ENCODE data around the gene C19orf44.
"Not testable (repeated sequence)": the region's sequence is repeated elsewhere in the genome, so short reads cannot be mapped to it uniquely, and the experiment has no call there.

C19orf44 gene

GRCh38 chr19:16473875-16474392 lies 22.3 kb upstream of the C19orf44 start:
- no peaks in the 10 kb centered on the region for H3K27me3 ChIP-seq (ENCODE audit: low read depth, low read length)
- TF ChIP-seq EZH2phosphoT487 (IDR thresholded peaks at IDR 0.05; ENCODE audit: low read depth) (no peak), CTCF (IDR thresholded peaks at IDR 0.05; ENCODE audit: low read depth, low read length) (no peak)
- H4K20me1 ChIP-seq (ENCODE audit: insufficient read depth, low read length): peaks cover 18% of the 10 kb centered on the region
- 0 out of 2 replicates have a peak overlapping the region, but pooled peaks have one; percentile 59 for H3K27ac ChIP-seq (ENCODE audit: low read length)
- no peak overlapping the region for H3K9ac ChIP-seq (ENCODE audit: low read length)
- H2AFZ ChIP-seq (ENCODE audit: low read depth, low read length): no peak overlapping the region
- H3K4me2 ChIP-seq (ENCODE audit: low read length): no peak overlapping the region
- H3K36me3 ChIP-seq (replicated peaks; ENCODE audit: low read depth, low read length): peaks cover 8% of the 10 kb centered on the region
- no peaks in the 10 kb centered on the region for H3K9me3 ChIP-seq (ENCODE audit: insufficient read depth, low read length)
- H3K4me3 ChIP-seq (ENCODE audit: low read length): no peak overlapping the region
- H3K79me2 ChIP-seq (ENCODE audit: low read length): peaks cover 27% of the 10 kb centered on the region
- H3K4me1 ChIP-seq (ENCODE audit: low read length): peaks cover 26% of the 10 kb centered on the region

GRCh38 chr19:16476401-16476800 lies 19.8 kb upstream of the C19orf44 start:
- peaks cover 3% of the 10 kb centered on the region; the same call in 1 of the 2 replicates for H3K79me2 ChIP-seq (ENCODE audit: low read length)
- H3K36me3 ChIP-seq (replicated peaks; ENCODE audit: low read depth, low read length): peaks cover 3% of the 10 kb centered on the region
- peaks cover 17% of the 10 kb centered on the region for H3K4me1 ChIP-seq (ENCODE audit: low read length)
- H3K27me3 ChIP-seq (ENCODE audit: low read depth, low read length): no peaks in the 10 kb centered on the region
- TF ChIP-seq EZH2phosphoT487 (IDR thresholded peaks at IDR 0.05; ENCODE audit: low read depth) (no peak), CTCF (IDR thresholded peaks at IDR 0.05; ENCODE audit: low read depth, low read length) (no peak)
- H3K27ac ChIP-seq (ENCODE audit: low read length): no peak overlapping the region
- no peak overlapping the region for H2AFZ ChIP-seq (ENCODE audit: low read depth, low read length)
- H3K4me2 ChIP-seq (ENCODE audit: low read length): no peak overlapping the region
- no peak overlapping the region for H3K9ac ChIP-seq (ENCODE audit: low read length)
- H3K4me3 ChIP-seq (ENCODE audit: low read length): no peak overlapping the region
- no peaks in the 10 kb centered on the region for H3K9me3 ChIP-seq (ENCODE audit: insufficient read depth, low read length)
- no peaks in the 10 kb centered on the region for H4K20me1 ChIP-seq (ENCODE audit: insufficient read depth, low read length)

GRCh38 chr19:16477311-16477710 lies 18.9 kb upstream of the C19orf44 start:
- Histone ChIP-seq H2AFZ (ENCODE audit: low read depth, low read length) (no peak overlapping the region), H4K20me1 (ENCODE audit: insufficient read depth, low read length) (no peaks in the 10 kb centered on the region), H3K4me2 (ENCODE audit: low read length) (no peak overlapping the region), H3K4me1 (ENCODE audit: low read length) (peaks cover 17% of the 10 kb centered on the region), H3K9me3 (ENCODE audit: insufficient read depth, low read length) (no peaks in the 10 kb centered on the region), H3K36me3 (replicated peaks; ENCODE audit: low read depth, low read length) (peaks cover 3% of the 10 kb centered on the region), H3K4me3 (ENCODE audit: low read length) (no peak overlapping the region), H3K27me3 (ENCODE audit: low read depth, low read length) (no peaks in the 10 kb centered on the region), H3K27ac (ENCODE audit: low read length) (no peak overlapping the region), H3K79me2 (ENCODE audit: low read length) (no peaks in the 10 kb centered on the region), H3K9ac (ENCODE audit: low read length) (no peak overlapping the region)
- TF ChIP-seq EZH2phosphoT487 (IDR thresholded peaks at IDR 0.05; ENCODE audit: low read depth) (no peak), CTCF (IDR thresholded peaks at IDR 0.05; ENCODE audit: low read depth, low read length) (no peak)

- no peak overlapping the region for H3K4me2 ChIP-seq (ENCODE audit: low read length)
- H3K36me3 ChIP-seq (replicated peaks; ENCODE audit: low read depth, low read length): no peaks in the 10 kb centered on the region
- H3K9me3 ChIP-seq (ENCODE audit: insufficient read depth, low read length): no peaks in the 10 kb centered on the region
- no peak overlapping the region for H3K27ac ChIP-seq (ENCODE audit: low read length)
- no peaks in the 10 kb centered on the region for H4K20me1 ChIP-seq (ENCODE audit: insufficient read depth, low read length)
- no peaks in the 10 kb centered on the region for H3K79me2 ChIP-seq (ENCODE audit: low read length)
- H3K9ac ChIP-seq (ENCODE audit: low read length): no peak overlapping the region
- H2AFZ ChIP-seq (ENCODE audit: low read depth, low read length): no peak overlapping the region
- TF ChIP-seq CTCF (IDR thresholded peaks at IDR 0.05; ENCODE audit: low read depth, low read length) (no peak), EZH2phosphoT487 (IDR thresholded peaks at IDR 0.05; ENCODE audit: low read depth) (no peak)
- no peaks in the 10 kb centered on the region for H3K4me1 ChIP-seq (ENCODE audit: low read length)
- no peak overlapping the region for H3K4me3 ChIP-seq (ENCODE audit: low read length)
- H3K27me3 ChIP-seq (ENCODE audit: low read depth, low read length): no peaks in the 10 kb centered on the region
Measured at GRCh38 chr19:16482745-16483144, 13.4 kb upstream of the C19orf44 start.

GRCh38 chr19:16486476-16486875 lies 9.7 kb upstream of the C19orf44 start:
- not testable (repeated sequence) for H3K9ac ChIP-seq (ENCODE audit: low read length); H3K27ac ChIP-seq (ENCODE audit: low read length); H3K4me2 ChIP-seq (ENCODE audit: low read length); H3K36me3 ChIP-seq (replicated peaks; ENCODE audit: low read depth, low read length); H2AFZ ChIP-seq (ENCODE audit: low read depth, low read length); H3K4me3 ChIP-seq (ENCODE audit: low read length); H3K27me3 ChIP-seq (ENCODE audit: low read depth, low read length); H3K9me3 ChIP-seq (ENCODE audit: insufficient read depth, low read length); H4K20me1 ChIP-seq (ENCODE audit: insufficient read depth, low read length); H3K4me1 ChIP-seq (ENCODE audit: low read length); H3K79me2 ChIP-seq (ENCODE audit: low read length)

Measured in OCI-LY3 (cell line).